Stimulated activated CD8-positive, alpha-beta memory T cell treated with anti-CD3 and anti-CD28 coated beads, Interleukin-4, amount 100 ng/mL, for 24 hours (primary cell): ENCODE results near the gene PFDN5.
A peak's percentile ranks its signal among the peaks of the same experiment; 100 is the strongest.
"Not testable (repeated sequence)": the region's sequence is repeated elsewhere in the genome, so short reads cannot be mapped to it uniquely, and the experiment has no call there.

Experiments used
- DNase-seq: peaks from one replicate; pipeline ENCODE4 v3.0.0-alpha.2; 2020; ENCODE audit warnings: low read depth

Gene PFDN5

DNA sequence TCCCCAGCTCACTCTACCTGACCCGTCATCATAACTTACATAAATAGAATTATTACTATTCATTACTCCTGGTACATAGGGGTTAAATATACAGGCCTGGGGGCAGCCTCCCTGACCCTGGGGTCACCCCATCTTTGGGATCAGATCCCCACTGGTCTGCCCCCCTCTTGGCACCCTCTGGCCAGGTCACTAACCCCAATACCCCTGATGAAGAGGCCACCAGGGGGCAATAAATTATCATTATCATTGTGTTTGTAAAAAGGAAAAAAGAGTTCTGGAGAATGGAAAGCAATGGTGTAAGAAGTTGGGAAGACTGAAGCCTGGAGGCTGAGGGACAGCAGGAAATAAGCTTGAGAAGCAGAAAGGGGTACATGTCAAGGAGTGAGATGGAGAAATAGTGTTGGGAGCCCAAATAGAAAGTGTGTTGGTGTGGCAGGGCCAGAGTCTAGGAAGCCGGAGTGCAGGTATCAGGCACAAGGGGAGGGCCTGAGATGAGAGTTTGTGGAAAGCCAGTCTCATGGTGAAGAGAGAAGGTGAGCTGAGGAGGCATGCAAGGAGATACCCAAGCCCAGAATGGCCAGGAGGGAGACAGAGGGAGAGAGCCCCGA, 32.2 kb downstream of the PFDN5 start:
- no peak for DNase-seq

DNA sequence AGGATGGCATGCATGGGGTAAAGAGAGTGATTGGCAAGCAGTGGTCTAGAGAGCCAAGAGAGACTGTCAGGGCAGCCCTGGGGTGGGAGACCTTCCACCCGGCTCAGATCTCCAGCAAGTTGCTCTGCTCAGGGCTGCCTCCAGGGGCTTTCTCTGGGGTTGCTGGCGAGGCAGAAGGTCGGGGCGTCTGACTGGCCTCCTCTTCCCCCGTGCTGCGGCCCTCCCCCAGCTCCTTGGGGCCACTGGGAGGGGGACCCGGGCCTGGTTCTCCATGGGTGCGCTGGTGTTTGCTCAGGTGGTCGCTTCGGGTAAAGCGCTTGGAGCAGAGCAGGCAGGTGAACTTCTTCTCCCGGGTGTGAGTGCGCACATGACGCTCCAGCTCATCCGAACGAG, 32.7 kb downstream of the PFDN5 start:
- DNase-seq: no peak

GRCh38 chr12:53330671-53331070, 35.3 kb downstream of the PFDN5 start:
- no peak for DNase-seq

DNA sequence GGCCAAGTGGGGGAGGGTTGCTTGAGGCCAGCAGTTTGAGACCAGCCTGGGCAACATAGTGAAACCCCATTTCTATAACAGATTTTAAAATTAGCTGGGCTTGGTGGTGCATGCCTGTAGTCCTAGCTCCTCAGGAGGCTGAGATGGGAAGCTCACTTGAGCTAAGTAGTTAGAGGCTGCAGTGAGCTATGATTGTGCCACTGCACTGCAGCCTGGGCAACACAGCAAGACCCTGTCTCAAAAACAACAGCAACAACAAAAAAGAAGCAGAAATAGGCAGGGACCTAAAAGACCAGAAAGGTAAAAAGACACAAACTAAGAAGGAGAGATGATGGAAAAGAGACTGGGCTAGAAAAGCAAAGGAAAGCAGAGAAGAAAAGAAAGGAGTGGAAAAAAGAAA, 37.0 kb downstream of the PFDN5 start:
- not testable (repeated sequence) for DNase-seq

DNA sequence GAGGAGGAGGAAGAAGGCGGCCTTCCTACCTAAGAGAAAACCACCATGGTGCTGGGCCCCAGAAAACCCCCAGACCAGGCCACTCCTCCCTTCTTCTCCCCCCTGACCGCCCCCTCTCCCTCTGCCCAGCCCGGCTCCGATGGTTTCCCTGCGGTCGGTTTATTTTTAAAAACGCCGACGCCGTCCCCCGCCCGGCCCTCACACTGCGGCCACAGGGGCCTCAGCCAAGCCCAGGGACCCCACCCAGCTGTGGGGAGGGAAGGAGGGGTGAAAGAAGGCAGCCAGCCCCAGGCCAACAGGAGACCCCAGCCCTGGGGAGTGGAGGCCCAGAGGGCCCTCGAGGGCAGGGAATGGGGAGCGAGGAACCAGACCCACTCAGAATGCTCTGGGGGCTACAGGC, 37.4 kb downstream of the PFDN5 start:
- DNase-seq: no peak

DNA sequence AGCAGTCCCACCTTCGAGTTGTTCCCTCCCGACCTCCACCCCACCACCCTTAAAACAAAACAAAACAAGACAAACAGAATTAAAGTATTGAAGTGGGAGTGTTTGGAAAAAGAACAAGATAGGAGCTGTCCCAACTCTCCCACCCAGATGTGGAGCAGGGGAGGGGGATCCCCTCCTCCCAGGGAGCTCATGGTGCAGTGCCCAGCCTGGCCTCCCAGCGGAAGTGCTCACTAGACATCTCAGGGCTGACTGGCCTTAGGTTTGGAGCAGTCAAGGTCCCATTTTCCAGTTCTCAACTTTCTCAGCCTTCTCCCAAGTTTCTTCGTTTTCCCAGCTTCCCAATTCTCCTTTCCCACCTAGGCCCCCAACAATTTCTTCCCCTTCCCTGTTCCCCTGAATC, 37.9 kb downstream of the PFDN5 start:
- DNase-seq: no peak

DNA sequence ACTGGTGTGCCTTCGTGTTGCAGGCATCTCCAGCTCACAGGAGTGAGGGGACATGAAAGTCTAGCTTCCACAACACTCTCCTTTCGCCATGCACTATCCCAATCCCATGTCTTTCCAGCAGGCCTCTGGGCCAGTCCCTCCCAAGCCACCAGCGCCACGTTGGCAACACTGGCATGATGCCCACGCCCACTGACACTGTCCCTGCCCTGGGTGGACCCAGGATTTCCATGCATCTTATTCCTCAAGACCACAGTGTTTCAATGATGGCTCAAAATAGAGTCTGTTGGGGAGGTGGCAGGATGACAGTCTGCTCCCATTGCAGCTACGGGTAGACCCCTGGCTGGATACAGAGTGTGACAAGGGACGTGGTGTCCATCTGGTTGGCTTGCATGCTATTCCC, 38.5 kb downstream of the PFDN5 start:
- DNase-seq: no peak

DNA sequence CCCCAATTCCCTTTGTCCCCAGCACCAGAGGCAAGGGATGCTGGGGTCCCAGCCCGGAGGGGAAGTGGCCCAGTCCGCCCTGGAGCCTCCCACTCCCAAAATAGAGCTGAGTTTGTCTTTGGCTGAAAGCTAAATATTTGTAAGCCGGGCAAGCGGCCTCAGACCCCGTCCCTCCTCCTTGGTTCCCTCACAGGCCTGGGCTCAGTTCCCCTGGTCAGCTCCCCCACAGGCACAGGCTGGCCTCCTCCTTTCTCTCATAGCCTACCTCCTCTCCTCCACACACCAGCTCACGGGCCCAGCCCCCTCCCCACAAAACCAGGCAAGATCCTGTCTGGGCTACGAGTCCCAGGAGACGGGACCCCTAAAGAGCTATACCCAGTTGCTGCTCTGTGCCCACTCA, 39.5 kb downstream of the PFDN5 start:
- no peak for DNase-seq

GRCh38 chr12:53336181-53336681, 40.9 kb downstream of the PFDN5 start, which contains the start of gene SP7:
Gene SP7 (minus strand): TSS chr12:53336354. CDS start chr12:53335646, 708 bp downstream.
- no peak for DNase-seq

GRCh38 chr12:53338017-53338416, 42.7 kb downstream of the PFDN5 start:
- no peak for DNase-seq

- no peak for DNase-seq
These were observed 43.6 kb downstream of the PFDN5 start for GRCh38 chr12:53338916-53339315.

DNA sequence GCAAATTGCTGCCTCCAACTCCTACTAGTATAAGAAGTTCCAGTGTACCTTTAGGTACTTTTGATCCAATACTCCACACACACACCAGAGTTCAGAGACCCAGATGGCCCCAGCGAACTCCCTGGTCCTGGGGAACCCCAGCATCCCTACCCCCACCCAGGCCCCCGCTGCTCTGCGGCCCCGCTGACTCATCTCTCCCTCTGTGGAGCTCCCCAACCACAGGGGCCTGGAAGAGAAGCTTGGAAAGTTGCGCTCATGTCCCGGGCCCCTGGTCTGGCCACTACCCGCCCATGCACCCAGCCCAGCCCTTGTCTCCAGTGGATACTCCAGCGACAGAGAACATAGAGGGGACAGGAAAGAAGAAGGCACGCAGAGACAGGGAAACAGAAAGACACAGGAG, 45.1 kb downstream of the PFDN5 start:
- no peak for DNase-seq

GRCh38 chr12:53343449-53343848, 48.1 kb downstream of the PFDN5 start:
- no peak for DNase-seq

DNA sequence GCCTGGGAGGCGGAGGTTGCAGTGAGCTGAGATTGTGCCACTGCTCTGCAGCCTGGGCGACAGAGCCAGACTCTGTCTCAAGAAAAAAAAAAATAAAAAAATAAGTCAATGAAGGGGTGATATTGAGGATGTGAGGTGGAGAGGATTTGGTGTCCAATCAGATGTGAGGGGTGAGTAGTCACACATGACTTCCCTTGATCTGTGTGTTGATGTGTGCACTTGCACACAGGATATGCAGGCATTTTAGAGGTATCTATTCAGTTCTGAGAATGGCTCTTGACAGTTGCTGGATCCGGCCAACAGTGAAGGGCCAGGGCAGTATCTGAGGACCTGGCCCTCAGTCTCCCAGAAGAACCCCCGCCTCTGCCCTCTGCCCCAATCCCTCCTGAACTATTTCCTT, 48.6 kb downstream of the PFDN5 start:
- DNase-seq: no peak

DNA sequence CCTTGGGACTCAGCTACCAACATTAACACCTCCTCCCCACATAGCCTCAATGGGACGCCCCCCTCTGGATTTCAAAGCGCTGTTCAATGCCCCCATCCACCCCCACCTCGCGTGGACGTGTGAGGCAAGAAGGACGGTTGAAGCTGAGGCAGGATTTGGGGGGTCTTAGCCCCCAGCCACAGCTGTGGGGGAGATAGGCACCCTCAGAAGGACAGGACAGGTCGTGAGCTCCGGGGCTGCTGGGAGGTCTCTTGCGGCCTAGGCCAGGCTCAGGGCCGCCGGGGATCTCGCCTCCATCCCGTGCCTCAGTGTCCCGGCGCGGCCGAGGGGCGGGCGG, 49.1 kb downstream of the PFDN5 start:
- DNase-seq: no peak

- DNase-seq: peak; percentile 62
These were observed 49.6 kb downstream of the PFDN5 start for GRCh38 chr12:53344824-53345485.

GRCh38 chr12:53345486-53346188, 50.3 kb downstream of the PFDN5 start:
- no peak for DNase-seq

GRCh38 chr12:53346491-53346890, 51.1 kb downstream of the PFDN5 start:
- DNase-seq: no peak

DNA sequence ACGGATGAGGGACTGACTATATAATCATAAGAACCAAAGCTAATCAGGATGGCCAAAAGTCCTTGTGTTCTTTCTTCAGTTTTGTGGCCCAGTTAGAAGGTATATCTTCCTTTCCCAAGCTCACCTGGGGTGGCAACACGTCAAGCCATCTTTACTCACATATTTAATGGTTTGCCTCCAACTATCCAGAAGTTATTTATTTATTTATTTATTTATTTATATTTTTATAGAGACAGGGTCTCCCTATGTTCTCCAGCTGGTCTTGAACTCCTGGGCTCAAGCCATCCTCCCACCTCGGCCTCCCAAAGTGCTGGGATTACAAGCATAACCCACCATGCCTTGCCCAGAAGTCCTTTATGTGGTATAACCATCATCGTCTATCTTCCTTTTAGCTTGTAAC, 52.6 kb downstream of the PFDN5 start:
- no peak for DNase-seq
